Erythroblast (primary cell): ENCODE results near the gene ADRB1.

Source experiments
- GATA1 ChIP-seq: IDR thresholded peaks from 2 replicates; pipeline ENCODE4 v1.6.1; 2011; ENCODE audit warnings: low read depth, mild to moderate bottlenecking, control low read depth, low read length, moderate library complexity
- POLR2A ChIP-seq: IDR thresholded peaks from 2 replicates; pipeline ENCODE4 v1.6.1; 2011; ENCODE audit warnings: mild to moderate bottlenecking, low read length

GRCh38 chr10:114064151-114065048, 20.7 kb downstream of the ADRB1 start:
- TF ChIP-seq POLR2A (no peak), GATA1 (no peak)
